ENCODE measurements around the gene POLR3GL. TPM values are rescaled to one million over a fixed set of nuclear protein-coding genes. Genes with fewer than 3 reads are reported as not detected.

POLR3GL gene
- total and polyA plus RNA-seq, 10 of the 15 experiments (the other 5 are each of a cell fraction or from before 2014, with no cell fraction given), result 12.8 to 47.0 (median 26.6) TPM

DNA sequence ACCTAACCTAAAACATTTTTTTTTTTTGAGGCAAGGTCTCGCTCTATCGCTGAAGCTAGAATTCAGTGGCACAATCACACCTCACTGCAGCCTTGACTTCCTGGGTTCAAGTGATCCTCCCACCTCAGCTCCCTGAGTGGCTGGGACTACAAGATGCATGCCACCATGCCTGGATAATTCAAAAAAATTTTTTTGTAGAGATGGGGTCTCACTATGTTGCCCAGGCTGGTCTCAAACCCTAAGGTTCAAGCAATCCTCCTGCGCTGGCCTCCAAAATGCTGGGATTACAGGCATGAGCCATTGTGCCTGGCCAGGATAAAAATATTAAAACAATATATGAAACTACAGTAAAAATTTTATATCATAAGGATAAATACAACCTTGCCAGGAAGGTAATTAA lies 11.6 kb upstream of the POLR3GL start:
- ATAC-seq (no peak), FAIRE-seq (no peak), DNase-seq (ENCODE audit: low read depth, low spot score) (no peak)
- RAD21 ChIA-PET (ENCODE audit: unreplicated experiment), result no interaction called here
- 96% methylated on average over 3 of the region's 3 CpGs for WGBS (ENCODE audit: insufficient coverage, insufficient replicate concordance, low lambda C conversion rate, missing lambda C conversion rate)
- no peaks in the 10 kb centered on the region for H4K20me1 ChIP-seq (ENCODE audit: control insufficient read depth, insufficient read depth)
- H3K9ac ChIP-seq (ENCODE audit: control insufficient read depth, insufficient read depth, low read length), result no peak overlapping the region
- POLR2A ChIA-PET, result interaction anchor here (2.8 kb wide), 1 partner anchor 12 kb away, joined by 10 read pairs; the partner anchor contains the start of genes ANKRD34A and POLR3GL
- no peaks in the 10 kb centered on the region for H3K27me3 ChIP-seq (replicated peaks in 1 of 2; ENCODE audit: control insufficient read depth in 2 of 2, insufficient read depth in 2 of 2, low read length in 1 of 2)
- intact Hi-C loops (cut with micrococcal nuclease; ENCODE audit: unreplicated experiment) (no loop called here), in situ Hi-C loops (cut with MboI) (no loop called here)
- H3K36me3 ChIP-seq (ENCODE audit: control insufficient read depth in 2 of 2, insufficient read depth in 2 of 2, low read length in 1 of 2), result no peaks in the 10 kb centered on the region; a peak in 1 of 4 replicates
- no peak overlapping the region for H3K4me2 ChIP-seq (ENCODE audit: control insufficient read depth, insufficient read depth)
- H3K4me1 ChIP-seq (ENCODE audit: control insufficient read depth, insufficient read depth, low read length), result no peaks in the 10 kb centered on the region
- CTCF ChIA-PET, result interaction anchor here (1.2 kb wide), 1 partner anchor 79 kb away, joined by 4 read pairs; no protein-coding TSS in a partner anchor
- no peak overlapping the region for H3K4me3 ChIP-seq
- no peak overlapping the region for H3K27ac ChIP-seq (ENCODE audit: control insufficient read depth, insufficient read depth)
- H2AFZ ChIP-seq (ENCODE audit: control insufficient read depth, low read depth, low read length), result no peak overlapping the region
- no peak for TF ChIP-seq ZBTB4 (CRISPR knock-in tag; IDR thresholded peaks at IDR 0.05)
- TF ChIP-seq SMARCA5 (IDR thresholded peaks at IDR 0.05), result no peak
- SMC1A ChIA-PET (ENCODE audit: uncharacterized antibody, unreplicated experiment), result interaction anchor here (1.4 to 2.8 kb wide), 2 partner anchors 11 to 26 kb away, joined by 4 to 15 read pairs; partner anchors contain the start of genes ANKRD34A, POLR3GL and RBM8A
- H3K9me3 ChIP-seq (replicated peaks; ENCODE audit: control insufficient read depth, insufficient read depth, low read length), result no peaks in the 10 kb centered on the region
- BruUV-seq (replicated peaks), result no TSS peak
- H3K79me2 ChIP-seq (ENCODE audit: control insufficient read depth, insufficient read depth, low read length), result peaks cover 21% of the 10 kb centered on the region

DNA sequence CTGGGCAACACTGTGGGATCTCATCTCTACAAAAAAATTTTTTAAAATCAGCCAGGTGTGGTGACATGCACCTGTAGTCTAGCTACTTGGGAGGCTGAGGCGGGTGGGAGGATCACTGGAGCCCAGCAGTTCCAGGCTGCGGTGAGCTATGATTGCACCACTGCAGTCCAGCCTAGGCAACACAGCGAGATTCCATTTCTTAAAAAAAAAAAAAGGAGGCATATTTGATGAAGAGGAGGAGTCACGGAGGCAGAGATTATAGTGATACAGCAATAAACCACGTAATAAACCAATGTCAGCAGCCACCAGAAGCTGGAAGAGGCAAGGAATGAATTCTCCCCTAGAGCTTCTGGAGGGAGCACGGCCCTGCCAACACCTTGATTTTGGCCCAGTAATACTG lies 10.6 kb upstream of the POLR3GL start:
- Histone ChIP-seq H3K79me2 (ENCODE audit: control insufficient read depth, insufficient read depth, low read length) (peaks cover 21% of the 10 kb centered on the region), H4K20me1 (ENCODE audit: control insufficient read depth, insufficient read depth) (no peaks in the 10 kb centered on the region), H3K9me3 (replicated peaks; ENCODE audit: control insufficient read depth, insufficient read depth, low read length) (no peaks in the 10 kb centered on the region), H2AFZ (ENCODE audit: control insufficient read depth, low read depth, low read length) (no peak overlapping the region), H3K27ac (ENCODE audit: control insufficient read depth, insufficient read depth) (no peak overlapping the region), H3K9ac (ENCODE audit: control insufficient read depth, insufficient read depth, low read length) (no peak overlapping the region), H3K4me2 (ENCODE audit: control insufficient read depth, insufficient read depth) (no peak overlapping the region), H3K27me3 (replicated peaks in 1 of 2; ENCODE audit: control insufficient read depth in 2 of 2, insufficient read depth in 2 of 2, low read length in 1 of 2) (no peaks in the 10 kb centered on the region), H3K4me3 (no peak overlapping the region), H3K36me3 (ENCODE audit: control insufficient read depth in 2 of 2, insufficient read depth in 2 of 2, low read length in 1 of 2) (no peaks in the 10 kb centered on the region; a peak in 1 of 4 replicates), H3K4me1 (ENCODE audit: control insufficient read depth, insufficient read depth, low read length) (no peaks in the 10 kb centered on the region)
- ChIA-PET SMC1A (ENCODE audit: uncharacterized antibody, unreplicated experiment) (interaction anchor here (0.6 to 2.8 kb wide), 3 partner anchors 10 to 27 kb away, joined by 3 to 15 read pairs (median 4); partner anchors contain the start of genes ANKRD34A, POLR3GL and RBM8A), RAD21 (ENCODE audit: unreplicated experiment) (interaction anchor here (0.6 to 2.7 kb wide), 2 partner anchors 10 to 12 kb away, joined by 3 to 12 read pairs; partner anchors contain the start of genes ANKRD34A and POLR3GL), CTCF (interaction anchor here (0.9 to 1.7 kb wide), 3 partner anchors 27 to 55 kb away, joined by 3 to 4 read pairs (median 4); partner anchors contain the start of gene RBM8A), POLR2A (interaction anchor here (2.8 to 5.8 kb wide), 3 partner anchors 10 to 27 kb away, joined by 10 to 58 read pairs (median 14); partner anchors contain the start of genes ANKRD34A, POLR3GL and RBM8A)
- no peak for FAIRE-seq
- ATAC-seq, result no peak
- intact Hi-C loops (cut with micrococcal nuclease; ENCODE audit: unreplicated experiment) (no loop called here), in situ Hi-C loops (cut with MboI) (no loop called here)
- BruUV-seq (replicated peaks), result no TSS peak
- 88% methylated on average over 6 of the region's 6 CpGs for WGBS (ENCODE audit: insufficient coverage, insufficient replicate concordance, low lambda C conversion rate, missing lambda C conversion rate)
- DNase-seq (ENCODE audit: low read depth, low spot score), result no peak
- TF ChIP-seq, protein P1, sequence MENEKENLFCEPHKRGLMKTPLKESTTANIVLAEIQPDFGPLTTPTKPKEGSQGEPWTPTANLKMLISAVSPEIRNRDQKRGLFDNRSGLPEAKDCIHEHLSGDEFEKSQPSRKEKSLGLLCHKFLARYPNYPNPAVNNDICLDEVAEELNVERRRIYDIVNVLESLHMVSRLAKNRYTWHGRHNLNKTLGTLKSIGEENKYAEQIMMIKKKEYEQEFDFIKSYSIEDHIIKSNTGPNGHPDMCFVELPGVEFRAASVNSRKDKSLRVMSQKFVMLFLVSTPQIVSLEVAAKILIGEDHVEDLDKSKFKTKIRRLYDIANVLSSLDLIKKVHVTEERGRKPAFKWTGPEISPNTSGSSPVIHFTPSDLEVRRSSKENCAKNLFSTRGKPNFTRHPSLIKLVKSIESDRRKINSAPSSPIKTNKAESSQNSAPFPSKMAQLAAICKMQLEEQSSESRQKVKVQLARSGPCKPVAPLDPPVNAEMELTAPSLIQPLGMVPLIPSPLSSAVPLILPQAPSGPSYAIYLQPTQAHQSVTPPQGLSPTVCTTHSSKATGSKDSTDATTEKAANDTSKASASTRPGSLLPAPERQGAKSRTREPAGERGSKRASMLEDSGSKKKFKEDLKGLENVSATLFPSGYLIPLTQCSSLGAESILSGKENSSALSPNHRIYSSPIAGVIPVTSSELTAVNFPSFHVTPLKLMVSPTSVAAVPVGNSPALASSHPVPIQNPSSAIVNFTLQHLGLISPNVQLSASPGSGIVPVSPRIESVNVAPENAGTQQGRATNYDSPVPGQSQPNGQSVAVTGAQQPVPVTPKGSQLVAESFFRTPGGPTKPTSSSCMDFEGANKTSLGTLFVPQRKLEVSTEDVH (IDR thresholded peaks at IDR 0.05; ENCODE audit: low read depth, partially characterized antibody), result no peak
- TF ChIP-seq NFYA (IDR thresholded peaks at IDR 0.05; ENCODE audit: borderline replicate concordance, low read depth, low read length) (no peak), USF2 (IDR thresholded peaks at IDR 0.05; ENCODE audit: borderline replicate concordance, low read depth, low read length) (no peak)

Data from GM12878 (cell line).